GM19455 (cell line): ENCODE measurements around the gene KCNQ1.

Source experiments
- ATAC-seq: cut with Tn5 transposase; IDR thresholded peaks from one replicate; pipeline ENCODE4 v1.9.1; 2021; ENCODE audit not compliant: unreplicated experiment

Gene KCNQ1

DNA sequence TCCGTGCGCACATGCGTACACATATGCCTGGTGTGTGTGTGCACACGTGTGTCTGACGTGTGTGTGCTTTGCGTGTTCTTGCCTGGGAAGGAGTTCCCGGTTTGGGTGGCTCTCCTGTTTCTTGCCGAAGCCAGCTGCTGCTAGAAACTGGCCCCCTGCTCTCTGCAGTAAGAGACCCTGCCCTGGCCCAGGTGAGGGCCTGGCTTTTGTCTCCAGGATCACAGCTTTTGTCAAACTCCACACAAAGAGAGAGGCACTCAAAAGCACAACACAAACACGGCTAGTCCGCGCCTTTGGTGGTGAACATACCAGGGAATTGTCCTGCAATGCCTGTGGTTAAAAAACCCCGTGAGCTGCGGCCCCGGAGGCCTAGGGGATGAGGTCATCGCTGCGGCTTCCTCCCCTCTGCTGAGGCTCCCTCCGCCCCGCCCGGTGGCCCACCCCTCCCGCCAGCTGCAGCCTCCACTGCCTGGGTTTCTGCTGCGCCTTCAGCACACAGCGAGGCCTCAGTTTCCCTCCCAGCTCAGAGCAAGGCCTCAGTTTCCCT, 88.9 kb downstream of the KCNQ1 start:
- no peak for ATAC-seq

DNA sequence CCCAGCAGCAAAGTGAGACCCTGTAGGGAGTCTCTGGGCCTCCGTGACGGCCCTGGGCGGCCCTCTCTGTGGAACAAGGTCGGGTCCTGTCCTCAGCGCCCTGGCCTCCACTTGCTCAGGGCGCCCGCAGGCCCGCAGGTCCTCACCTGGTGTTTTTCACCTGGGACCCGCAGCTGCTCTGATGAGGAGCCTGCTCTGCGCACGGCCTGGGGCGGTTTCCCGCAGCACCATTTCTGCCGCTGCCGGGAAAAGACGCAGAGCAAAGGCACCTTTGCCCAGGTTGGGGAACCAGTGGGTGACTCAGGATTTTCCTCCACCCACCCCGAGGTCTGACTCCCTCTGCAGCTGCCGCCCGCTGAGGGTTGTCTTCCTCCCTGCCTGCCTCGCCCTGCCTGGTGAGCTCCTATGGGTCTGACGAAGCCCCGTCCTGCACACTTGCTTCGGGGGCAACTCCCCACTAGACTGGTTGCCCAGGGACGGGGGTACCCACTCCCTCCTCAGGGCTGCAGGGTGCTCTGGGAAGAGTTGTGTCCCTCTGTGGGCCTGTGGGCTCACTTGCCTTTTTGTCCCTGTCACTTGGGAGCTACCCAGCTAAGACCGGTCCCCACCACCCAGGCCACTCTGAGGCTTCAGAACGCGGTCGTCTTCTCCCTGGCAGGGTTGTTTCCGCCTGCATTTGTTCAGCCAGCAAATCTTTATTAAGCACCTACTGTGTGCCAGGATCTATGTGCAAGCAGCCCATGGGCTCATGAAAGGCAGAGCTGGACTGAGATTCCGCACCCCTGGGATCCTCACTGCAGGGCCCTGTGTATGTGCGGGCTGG, 89.5 kb downstream of the KCNQ1 start:
- ATAC-seq = no peak

DNA sequence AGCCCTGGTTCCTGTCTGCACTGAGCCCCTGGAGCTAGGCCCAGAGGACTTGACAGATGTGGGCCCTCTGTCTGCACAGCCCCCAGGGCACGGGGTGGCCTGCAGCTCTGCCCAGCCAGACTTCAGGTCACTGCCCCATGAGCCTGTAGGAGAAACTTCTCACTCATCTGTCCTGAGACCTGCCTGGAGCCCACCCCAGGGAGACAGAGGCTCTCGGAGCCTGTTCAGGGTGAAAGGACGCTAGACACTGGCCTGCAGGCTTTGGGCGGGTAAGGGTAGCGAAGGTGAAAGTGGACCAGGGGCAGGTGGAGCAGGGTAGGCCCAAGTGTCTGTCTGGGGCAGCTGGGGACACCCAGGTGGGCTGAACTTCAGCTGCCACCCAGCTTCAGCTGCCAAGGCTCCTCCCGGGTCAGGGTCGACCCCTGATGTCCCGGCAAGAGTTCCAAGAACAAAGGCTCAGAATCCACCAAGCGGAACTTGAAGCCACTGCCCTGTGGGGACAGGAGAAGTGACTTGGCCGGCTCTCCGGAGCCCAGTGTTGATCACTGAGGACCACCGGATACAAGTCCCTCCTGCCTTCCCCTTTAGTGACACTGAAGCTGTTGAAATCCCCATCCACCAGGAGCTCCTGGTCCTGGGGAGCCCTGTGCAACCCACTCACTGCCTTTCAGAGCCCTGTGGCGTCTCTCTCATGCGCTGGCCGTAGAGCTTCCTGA, 90.3 kb downstream of the KCNQ1 start:
- no peak for ATAC-seq

DNA sequence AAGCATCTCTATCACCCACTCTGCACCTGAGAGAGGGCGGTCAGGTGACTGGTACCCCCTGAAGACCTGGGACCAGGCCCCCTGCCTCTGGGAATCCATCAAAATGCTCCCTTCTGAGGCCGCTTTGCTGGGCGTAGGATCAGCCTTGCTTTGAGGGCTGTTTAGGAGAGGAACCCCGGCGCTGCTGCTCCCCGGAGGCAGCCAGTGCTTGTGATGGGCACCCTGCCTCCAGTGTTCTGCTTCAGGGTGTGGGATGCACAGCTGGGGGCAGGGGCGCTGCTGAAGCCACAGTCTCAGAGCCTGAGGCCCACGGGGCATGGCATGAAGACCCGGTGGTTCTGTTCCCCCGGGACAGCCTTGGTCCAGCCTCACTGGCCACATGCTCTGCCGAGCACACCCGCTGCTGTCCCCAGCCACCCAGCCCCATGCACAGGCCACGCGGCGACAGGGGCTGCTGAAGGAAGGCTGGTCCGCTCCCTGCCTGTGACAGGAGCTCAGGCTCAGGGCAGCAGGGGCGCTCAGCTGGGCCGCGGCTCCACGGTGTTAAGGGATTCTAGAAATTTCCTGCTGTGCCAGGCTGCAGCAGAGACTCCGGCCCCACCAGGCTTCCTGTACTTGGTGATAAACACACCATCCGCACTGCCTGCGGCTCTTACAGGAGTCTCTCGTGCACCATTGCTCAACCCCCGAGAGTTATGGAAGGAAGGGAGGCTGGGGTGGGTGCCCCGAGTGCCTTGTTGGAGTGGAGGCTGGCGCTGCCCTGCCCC, 91.0 kb downstream of the KCNQ1 start:
- no peak for ATAC-seq

DNA sequence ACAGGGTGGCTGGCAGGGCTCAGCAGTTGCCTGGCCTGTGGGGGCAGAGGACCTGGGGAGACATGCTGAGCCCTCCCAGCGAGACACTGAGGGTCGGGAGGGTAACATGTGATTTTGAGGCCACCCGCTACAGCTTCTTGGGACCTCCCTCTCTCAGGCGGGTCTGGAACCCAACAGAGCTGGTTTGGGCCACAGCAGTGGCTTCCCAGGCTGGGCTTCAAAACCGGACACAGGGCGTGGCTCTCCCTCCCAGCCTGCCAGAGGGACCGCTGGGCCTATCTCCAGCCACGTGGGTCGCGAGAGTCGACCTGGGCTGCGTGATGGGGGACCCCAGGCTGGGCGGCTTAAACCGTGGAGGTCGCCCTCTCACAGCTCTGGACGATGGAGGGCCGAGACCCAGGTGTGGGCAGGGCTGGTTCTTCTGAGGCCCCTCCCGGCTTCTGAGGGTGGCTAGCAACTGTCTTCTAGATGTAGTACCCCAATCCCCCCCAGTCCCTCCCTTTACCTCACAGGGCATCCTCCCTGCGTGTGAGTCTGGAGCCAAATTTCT, 91.7 kb downstream of the KCNQ1 start:
- no peak for ATAC-seq

DNA sequence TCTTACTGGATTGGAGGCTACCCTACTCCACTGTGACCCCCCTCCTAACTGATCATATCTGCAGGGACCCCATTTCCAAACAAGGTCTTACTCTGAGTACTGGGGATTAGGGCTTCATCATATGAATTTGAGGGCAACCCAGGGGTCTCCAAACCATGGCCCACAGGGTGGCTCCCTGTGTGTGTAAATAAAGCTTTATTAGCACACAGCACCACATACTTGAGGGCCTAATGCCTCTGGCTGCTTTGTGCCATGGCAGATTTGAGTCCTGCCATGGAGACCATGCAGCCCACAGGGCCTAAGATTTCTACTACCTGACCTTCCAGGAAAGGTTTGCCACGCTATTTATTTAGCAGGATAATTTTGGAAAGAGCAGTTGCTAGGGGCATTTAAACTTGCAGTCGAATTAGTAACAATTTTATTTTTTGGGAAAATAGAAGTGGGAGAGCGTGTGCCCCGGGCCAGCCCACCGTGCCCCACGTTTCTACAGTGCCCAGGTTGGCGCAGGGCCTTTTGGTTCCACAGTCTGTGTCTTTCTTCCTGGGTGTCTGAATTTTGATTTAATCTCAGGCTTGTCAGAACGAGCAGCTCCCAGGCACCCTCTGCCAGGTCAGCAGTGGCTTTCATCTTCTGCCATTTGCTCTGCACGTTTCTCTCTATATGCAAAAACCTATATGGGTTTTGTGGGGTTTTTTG, 92.3 kb downstream of the KCNQ1 start:
- no peak for ATAC-seq

DNA sequence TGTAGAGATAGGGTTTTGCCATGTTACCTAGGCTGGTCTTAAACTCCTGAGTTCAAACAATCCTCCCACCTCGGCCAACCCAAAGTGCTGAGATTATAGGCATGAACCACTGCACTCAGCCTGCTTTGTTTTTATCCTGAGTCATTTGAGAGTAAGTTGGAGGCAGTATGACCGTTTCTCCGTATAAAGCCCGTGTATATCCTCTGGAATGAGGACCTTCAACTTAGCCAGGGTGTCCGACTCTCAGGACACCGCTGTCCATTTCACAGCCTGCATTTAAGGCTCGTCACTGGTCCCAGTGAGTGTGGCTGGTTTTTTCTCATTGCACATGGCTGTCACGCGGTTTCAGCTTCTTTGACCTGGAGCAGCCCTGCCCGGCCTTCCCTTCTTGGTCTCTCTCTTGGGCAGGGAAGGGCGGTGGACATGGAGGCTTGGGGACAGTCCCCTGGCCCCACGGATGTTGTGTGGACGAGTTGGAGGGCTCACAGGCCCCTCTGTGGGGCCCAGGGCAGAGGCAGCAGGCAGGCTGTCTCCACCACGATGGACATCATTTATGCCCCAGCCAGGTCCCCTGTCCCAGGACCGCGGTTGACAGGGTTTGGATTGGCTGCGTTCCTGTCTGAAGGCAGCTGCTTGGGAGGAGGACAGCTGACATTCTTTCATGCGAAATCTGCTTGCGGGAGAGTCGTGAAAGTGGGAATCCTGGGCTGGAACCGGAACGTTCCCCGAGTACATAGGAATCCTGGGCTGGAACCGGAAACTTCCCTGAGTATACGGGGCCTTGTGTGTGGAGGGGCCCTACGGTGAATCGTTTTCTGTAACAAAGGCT, 93.3 kb downstream of the KCNQ1 start:
- no peak for ATAC-seq

DNA sequence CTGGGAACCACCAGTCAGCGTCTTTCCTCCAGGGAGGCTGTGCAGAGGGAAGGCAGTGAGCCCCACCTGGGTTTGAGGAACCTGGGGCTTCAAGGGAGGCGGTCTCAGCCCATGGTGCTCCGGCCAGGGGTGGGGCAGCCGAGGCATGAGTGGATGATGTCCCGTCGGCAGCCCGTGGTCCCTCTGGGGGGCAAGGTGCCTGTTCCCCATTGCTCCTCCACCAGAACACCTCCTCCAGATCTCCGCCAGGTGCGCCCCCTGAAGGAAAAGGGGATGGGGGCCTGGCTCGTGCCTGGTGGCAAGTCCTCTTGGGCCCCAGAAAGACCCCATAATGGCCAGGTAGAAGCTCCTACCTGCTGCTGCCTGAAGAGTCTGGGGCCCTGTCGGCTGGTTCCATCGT, 94.1 kb downstream of the KCNQ1 start:
- ATAC-seq = no peak

DNA sequence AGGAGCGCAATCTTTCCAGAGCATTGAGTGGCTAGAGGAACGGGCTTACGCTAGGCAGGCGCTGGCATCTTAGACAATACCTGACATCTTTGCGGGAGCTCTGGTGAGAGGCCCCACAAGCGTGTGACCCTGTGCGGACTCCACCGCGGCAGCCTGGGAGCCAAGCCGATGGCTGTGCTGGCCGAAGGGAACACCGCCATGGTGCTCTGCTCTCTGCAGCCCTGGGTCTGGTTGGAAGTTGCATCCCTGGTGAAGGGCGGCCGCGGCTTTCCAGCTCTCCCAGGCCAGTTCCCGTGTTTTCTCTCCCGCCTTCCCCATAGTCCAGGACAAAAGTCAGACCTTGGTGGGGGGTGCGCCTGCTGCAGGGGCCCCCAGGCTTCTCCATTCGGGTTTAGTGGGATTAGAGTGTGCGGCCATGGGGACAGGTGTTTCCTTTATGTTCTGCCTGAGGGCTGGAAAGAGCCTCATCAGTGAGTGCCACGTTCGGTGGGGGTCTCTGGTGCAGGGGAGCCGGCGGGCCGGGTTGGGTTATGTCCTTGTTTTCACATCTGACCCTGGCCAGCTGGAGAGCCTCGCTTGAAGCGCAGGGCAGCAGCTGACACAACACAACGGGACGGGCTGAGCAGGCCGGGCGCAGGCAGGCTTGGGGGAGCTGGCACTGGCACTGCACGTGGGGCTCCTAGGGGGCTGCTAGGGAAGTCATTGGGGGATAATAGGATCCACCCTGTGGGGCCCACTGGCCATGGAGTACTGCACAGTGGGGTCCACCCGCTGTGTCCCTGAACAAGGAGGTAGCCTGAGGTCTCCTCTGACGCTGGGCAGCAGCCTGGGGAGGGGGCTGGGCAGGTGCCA, 94.8 kb downstream of the KCNQ1 start:
- no peak for ATAC-seq

DNA sequence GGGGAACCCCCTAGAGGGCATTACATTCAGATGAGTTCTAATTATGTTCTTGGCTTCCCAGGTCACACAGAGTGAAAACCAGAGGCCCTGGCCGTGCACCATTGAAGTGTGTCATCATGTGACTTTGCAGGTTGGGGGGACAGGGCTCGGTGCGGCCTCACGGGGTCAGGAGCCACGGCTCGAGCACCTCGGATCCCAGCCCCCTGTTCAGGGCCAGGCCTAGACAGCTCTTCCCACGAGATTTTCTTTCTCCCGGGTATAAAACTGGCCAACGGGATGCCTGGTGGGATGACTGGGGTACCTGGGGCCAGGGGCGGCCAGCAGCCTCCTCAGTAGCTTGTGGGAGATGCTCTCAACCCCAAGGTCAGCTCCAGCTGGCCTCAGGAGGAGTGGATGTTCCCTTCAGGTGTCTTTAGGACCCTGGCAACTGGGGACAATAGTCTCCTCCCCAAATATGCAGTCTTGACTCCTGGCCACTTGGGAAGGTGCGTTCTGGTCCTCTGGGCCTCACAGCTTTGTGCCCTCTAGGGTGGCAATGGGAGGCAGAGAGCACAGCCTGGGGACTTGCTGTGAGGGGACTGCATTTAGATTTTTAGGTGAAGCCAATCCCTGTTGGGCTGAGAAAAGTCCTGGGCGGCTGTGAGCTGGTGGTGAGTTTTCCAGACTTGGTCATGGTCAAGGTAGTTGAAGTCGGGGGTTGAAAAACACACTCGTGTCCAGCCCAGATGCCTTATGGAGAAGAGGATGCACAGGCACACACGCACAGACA, 95.6 kb downstream of the KCNQ1 start:
- no peak for ATAC-seq

DNA sequence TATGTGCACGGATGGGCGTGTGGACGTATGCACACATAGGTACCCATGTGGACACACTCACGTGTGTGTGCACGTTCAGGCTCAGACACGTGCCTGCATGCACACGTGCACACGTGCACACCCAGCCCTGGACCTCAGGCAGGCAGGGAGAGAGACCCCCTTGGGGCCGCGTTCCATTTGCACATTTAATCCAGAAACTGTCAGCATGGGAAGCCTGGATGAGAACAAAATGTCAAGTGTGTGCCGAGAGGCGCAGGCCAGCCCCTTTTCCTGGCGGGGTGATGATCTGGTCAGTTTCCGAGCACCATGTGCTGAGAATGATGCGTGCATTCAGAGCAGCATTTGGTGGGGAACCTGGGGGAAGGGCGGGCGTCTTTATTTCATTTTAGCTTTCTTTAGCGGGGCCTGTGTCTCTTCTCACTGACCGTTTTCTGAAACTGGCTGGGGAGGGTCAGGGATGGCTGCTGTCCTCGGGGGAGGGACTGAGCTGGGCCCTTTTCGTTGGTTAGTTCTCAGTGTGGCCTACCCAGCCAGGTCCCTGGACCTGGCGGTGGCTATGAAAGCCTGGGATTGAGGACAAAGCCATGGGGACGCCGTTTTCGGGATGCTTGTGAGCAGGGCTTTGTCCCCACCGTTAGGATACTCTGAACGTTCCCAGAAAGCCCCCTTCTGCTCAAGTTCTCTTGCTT, 96.3 kb downstream of the KCNQ1 start:
- ATAC-seq = no peak

DNA sequence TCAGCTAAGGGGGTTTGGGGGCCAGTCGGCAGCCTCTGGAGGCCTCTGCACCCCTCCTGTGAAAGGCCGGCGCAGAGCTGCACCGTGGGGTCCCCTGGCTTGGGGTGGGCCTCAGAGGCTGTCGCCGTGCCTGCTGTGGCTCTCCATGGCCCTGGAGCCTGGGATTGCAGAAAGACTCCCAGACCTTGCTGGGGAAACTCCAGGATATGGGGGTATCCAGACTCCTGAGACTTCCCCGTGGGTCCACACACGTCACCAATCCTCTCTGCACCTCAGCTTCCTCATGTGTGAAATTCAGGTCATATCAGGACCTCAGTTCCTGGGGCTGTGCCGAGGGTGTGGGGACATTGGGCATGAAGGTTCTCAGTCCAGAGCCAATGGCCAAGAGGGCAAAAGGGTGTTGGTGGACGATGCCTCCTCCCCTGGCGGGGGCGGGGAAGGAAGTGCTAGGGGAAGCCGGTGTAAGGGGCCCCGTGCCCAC, 97.1 kb downstream of the KCNQ1 start:
- ATAC-seq = no peak

DNA sequence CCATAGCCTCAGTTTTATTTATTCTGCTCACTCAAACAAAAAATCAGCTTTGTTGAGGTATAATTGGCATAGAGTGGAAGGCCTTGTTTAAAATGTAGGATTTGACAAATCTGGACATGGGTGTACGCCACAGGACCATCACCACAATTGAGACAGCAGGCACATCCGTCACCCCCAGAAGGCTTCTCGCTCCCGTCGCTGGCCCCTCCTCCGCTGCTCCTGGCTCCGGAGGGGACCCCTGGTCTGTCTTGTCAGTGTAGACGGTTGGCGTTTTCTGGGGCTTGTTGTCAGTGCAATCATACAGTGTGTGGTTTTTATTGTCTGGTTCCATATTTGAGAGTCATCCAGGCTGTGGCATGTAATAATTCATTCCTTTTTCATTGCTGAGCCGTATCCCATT, 97.6 kb downstream of the KCNQ1 start:
- ATAC-seq = no peak

DNA sequence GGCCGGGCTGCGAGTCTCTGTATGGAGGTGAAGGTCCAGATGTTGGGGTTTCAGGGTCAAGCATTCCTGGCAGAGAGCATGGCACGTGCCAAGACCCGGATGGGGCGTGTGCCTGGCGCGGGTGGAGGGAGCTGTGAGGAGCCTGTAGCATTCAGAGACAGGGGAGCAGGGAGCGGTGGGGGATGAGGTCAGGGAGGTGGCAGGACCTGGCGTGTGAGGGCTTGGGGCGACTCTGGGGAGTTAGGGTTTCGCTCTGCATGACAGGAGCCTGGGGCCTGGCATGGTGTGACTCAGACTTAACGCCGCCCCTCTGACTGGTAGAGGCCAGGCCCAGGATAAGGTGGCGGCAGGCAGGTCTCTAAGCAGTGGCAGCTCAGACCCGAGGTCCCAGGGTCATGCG, 103.0 kb downstream of the KCNQ1 start:
- no peak for ATAC-seq

DNA sequence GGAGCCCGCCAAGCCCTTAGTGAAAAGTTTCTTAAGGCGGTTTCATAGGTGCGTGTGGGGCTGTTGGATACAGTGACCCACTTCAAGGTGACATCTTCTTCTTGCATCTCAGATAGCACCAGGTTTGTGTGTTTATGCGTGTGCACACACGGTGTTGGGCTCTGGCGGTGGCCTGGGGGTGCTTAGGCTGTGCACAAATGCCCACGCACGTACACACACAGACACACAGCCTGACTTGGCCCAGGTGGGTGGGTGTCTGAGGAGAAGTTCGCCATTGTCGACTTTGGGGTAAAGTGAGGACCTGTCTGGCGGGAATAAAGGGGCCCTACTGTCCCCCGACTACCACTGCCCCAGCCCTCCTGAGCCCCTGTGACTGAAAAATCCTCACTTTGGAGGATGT, 103.8 kb downstream of the KCNQ1 start:
- no peak for ATAC-seq

DNA sequence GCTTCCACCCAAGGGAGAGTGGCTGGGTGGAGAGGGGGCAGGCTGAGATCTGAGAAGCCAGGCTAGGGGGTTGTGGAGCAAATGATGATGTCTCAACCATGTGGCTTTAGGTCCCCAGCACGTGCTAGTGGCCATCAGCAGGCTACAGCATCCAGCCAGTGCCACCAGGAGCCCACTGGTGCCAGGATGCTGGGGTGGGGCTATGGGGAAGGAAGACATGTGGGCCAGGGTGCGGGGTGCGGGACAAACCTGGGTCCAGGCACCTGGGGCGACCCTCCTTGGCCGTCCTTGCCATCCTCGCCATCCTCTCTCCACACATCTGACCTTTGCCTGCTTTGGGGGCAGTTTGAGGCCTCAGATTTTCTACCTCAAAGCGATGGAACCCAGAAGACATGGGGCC, 104.3 kb downstream of the KCNQ1 start:
- ATAC-seq = no peak

DNA sequence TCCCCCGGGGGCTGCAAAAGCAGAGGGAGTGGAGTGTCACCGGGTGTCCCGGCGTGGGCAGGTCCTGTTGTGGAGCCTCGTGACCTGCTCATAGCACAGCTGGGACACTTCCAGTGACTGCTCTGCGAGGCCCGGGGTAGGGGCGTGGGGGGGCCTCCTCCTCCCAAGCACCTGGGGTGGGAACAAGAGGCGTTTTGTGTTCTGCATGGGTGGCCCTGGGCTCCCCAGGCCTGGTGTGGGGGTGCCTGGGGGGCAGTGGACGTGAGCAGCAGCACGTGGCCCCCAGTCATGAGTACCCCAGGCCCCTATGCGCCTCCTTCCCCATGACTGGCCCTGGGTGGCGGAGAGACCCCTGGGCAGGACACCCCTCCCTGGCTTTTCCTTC, 104.7 kb downstream of the KCNQ1 start:
- ATAC-seq = no peak
